ENCODE data around the gene YPEL1. TPM values are rescaled to one million over a fixed set of nuclear protein-coding genes. Genes with fewer than 3 reads are reported as not detected.

The YPEL1 gene
- total RNA-seq, 1 donor from 2014 or later, result 11.5 TPM

GRCh38 chr22:21650280-21650679 is 85.3 kb downstream of the YPEL1 start:
- H3K27me3 Mint-ChIP-seq (ENCODE audit: unreplicated experiment), result peaks cover 5% of the 10 kb centered on the region
- H3K4me3 Mint-ChIP-seq (ENCODE audit: unreplicated experiment), result no peak overlapping the region
- TF ChIP-seq, protein P1, sequence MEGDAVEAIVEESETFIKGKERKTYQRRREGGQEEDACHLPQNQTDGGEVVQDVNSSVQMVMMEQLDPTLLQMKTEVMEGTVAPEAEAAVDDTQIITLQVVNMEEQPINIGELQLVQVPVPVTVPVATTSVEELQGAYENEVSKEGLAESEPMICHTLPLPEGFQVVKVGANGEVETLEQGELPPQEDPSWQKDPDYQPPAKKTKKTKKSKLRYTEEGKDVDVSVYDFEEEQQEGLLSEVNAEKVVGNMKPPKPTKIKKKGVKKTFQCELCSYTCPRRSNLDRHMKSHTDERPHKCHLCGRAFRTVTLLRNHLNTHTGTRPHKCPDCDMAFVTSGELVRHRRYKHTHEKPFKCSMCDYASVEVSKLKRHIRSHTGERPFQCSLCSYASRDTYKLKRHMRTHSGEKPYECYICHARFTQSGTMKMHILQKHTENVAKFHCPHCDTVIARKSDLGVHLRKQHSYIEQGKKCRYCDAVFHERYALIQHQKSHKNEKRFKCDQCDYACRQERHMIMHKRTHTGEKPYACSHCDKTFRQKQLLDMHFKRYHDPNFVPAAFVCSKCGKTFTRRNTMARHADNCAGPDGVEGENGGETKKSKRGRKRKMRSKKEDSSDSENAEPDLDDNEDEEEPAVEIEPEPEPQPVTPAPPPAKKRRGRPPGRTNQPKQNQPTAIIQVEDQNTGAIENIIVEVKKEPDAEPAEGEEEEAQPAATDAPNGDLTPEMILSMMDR (IDR thresholded peaks at IDR 0.05; ENCODE audit: unreplicated experiment), result no peak
- H3K4me1 Mint-ChIP-seq (ENCODE audit: unreplicated experiment), result peaks cover 9% of the 10 kb centered on the region
- H3K27ac Mint-ChIP-seq (ENCODE audit: unreplicated experiment), result no peak overlapping the region
- DNase-seq (ENCODE audit: low spot score), result no peak
- no peaks in the 10 kb centered on the region for H3K9me3 Mint-ChIP-seq (ENCODE audit: unreplicated experiment)
- peaks cover 4% of the 10 kb centered on the region for H3K36me3 Mint-ChIP-seq (ENCODE audit: low read depth, unreplicated experiment)

Small RNAs within 50 kb of the gene (microRNA-seq; reads per million reads assigned to microRNA genes)
- gene MIR130B (ENCODE audit: unreplicated experiment) (1,180 reads per million, percentile 93 among the genes with 10 or more reads in this experiment), gene MIR301B (ENCODE audit: unreplicated experiment) (85.4 reads per million, percentile 81 among the genes with 10 or more reads in this experiment)

Other genes starting within 250 kb of the YPEL1 start
- 0.18 TPM for gene RIMBP3C, start 184.3 kb downstream of the YPEL1 start, total RNA-seq (ENCODE audit: unreplicated experiment)
- gene UBE2L3, start 168.1 kb downstream of the YPEL1 start, total RNA-seq (ENCODE audit: unreplicated experiment), result 62.2 TPM
- 11.2 TPM for gene YDJC, start 105.8 kb downstream of the YPEL1 start, total RNA-seq (ENCODE audit: unreplicated experiment)
- 0.36 TPM for gene CCDC116, start 103.0 kb downstream of the YPEL1 start, total RNA-seq (ENCODE audit: unreplicated experiment)
- gene SDF2L1, start 93.5 kb downstream of the YPEL1 start, total RNA-seq (ENCODE audit: unreplicated experiment), result 32.4 TPM
- gene PPIL2, start 69.8 kb downstream of the YPEL1 start, total RNA-seq (ENCODE audit: unreplicated experiment), result 31.9 TPM
- gene MAPK1, start 131.9 kb upstream of the YPEL1 start, total RNA-seq (ENCODE audit: unreplicated experiment), result 119 TPM
- 244 TPM for gene PPM1F, start 217.1 kb upstream of the YPEL1 start, total RNA-seq (ENCODE audit: unreplicated experiment)
- gene TOP3B, start 247.0 kb upstream of the YPEL1 start, total RNA-seq (ENCODE audit: unreplicated experiment), result 55.6 TPM